WI38 (cell line): ENCODE results near the gene CTAGE1.

ENCODE experiments used
- H3K4me3 ChIP-seq: 2 replicates; pipeline ENCODE4 v1.5.1; 2011; ENCODE audit warnings: low read depth, mild to moderate bottlenecking, control low read depth, low read length
- CTCF ChIP-seq: IDR thresholded peaks from 2 replicates; pipeline ENCODE4 v1.5.1; 2012; ENCODE audit warnings: low read depth, mild to moderate bottlenecking, control low read depth, low read length

CTAGE1 gene

GRCh38 chr18:22422909-22423548 is 5.3 kb upstream of the CTAGE1 start:
- TF ChIP-seq CTCF, result no peak

GRCh38 chr18:22420652-22421051 is 2.9 kb upstream of the CTAGE1 start:
- H3K4me3 ChIP-seq, result no peak overlapping the region
- no peak for TF ChIP-seq CTCF

More at GRCh38 chr18:22422909-22423548, 5.3 kb upstream of the CTAGE1 start:
- no peak overlapping the region for H3K4me3 ChIP-seq

- TF ChIP-seq CTCF, result no peak
These were observed 5.4 kb downstream of the CTAGE1 start for GRCh38 chr18:22412176-22412911.

GRCh38 chr18:22411446-22411845 is 6.3 kb downstream of the CTAGE1 start:
- TF ChIP-seq CTCF, result no peak
- no peak overlapping the region for H3K4me3 ChIP-seq

More at GRCh38 chr18:22412176-22412911, 5.4 kb downstream of the CTAGE1 start:
- H3K4me3 ChIP-seq, result no peak overlapping the region

- TF ChIP-seq CTCF, result no peak
- no peak overlapping the region for H3K4me3 ChIP-seq
These were observed 7.6 kb downstream of the CTAGE1 start for GRCh38 chr18:22410126-22410525.

GRCh38 chr18:22409445-22409844 is 8.3 kb downstream of the CTAGE1 start:
- no peak for TF ChIP-seq CTCF
- no peak overlapping the region for H3K4me3 ChIP-seq

GRCh38 chr18:22408059-22408458 is 9.7 kb downstream of the CTAGE1 start:
- no peak for TF ChIP-seq CTCF
- H3K4me3 ChIP-seq, result no peak overlapping the region
